ENCODE data around the gene IRAK1.

Gene IRAK1

GRCh38 chrX:153993978-153994377, 25.7 kb downstream of the IRAK1 start:
- TF ChIP-seq CTCF (IDR thresholded peaks at IDR 0.05) = no peak
- DNase-seq = no peak
- H3K36me3 Mint-ChIP-seq (ENCODE audit: low read depth) = no peaks in the 10 kb centered on the region
- H3K4me1 Mint-ChIP-seq = peaks cover 23% of the 10 kb centered on the region
- no peak overlapping the region for H3K27ac Mint-ChIP-seq
- no peak overlapping the region for H3K4me3 Mint-ChIP-seq
- peaks cover 3% of the 10 kb centered on the region for H3K27me3 Mint-ChIP-seq (ENCODE audit: low read depth, poor library complexity)
- peaks cover 72% of the 10 kb centered on the region for H3K9me3 Mint-ChIP-seq

- Mint-ChIP-seq H3K27me3 (ENCODE audit: low read depth, poor library complexity) (peaks cover 3% of the 10 kb centered on the region), H3K4me1 (peaks cover 24% of the 10 kb centered on the region), H3K36me3 (ENCODE audit: low read depth) (no peaks in the 10 kb centered on the region), H3K4me3 (no peak overlapping the region), H3K9me3 (peaks cover 69% of the 10 kb centered on the region), H3K27ac (no peak overlapping the region)
- no peak for TF ChIP-seq CTCF (IDR thresholded peaks at IDR 0.05)
- no peak for DNase-seq
Measured at GRCh38 chrX:153993079-153993478, 26.6 kb downstream of the IRAK1 start.

GRCh38 chrX:153992180-153992579, 27.5 kb downstream of the IRAK1 start:
- no peak overlapping the region for H3K4me3 Mint-ChIP-seq
- DNase-seq = no peak
- H3K36me3 Mint-ChIP-seq (ENCODE audit: low read depth) = no peaks in the 10 kb centered on the region
- H3K4me1 Mint-ChIP-seq = peaks cover 25% of the 10 kb centered on the region
- H3K27ac Mint-ChIP-seq = no peak overlapping the region
- no peak for TF ChIP-seq CTCF (IDR thresholded peaks at IDR 0.05)
- H3K9me3 Mint-ChIP-seq = peaks cover 67% of the 10 kb centered on the region
- H3K27me3 Mint-ChIP-seq (ENCODE audit: low read depth, poor library complexity) = peaks cover 4% of the 10 kb centered on the region

GRCh38 chrX:153991013-153991580, 28.6 kb downstream of the IRAK1 start:
- peaks cover 28% of the 10 kb centered on the region for H3K4me1 Mint-ChIP-seq
- TF ChIP-seq CTCF (IDR thresholded peaks at IDR 0.05) = no peak
- no peaks in the 10 kb centered on the region for H3K36me3 Mint-ChIP-seq (ENCODE audit: low read depth)
- peaks cover 60% of the 10 kb centered on the region for H3K9me3 Mint-ChIP-seq
- H3K27ac Mint-ChIP-seq = no peak overlapping the region
- no peak overlapping the region for H3K4me3 Mint-ChIP-seq
- H3K27me3 Mint-ChIP-seq (ENCODE audit: low read depth, poor library complexity) = peaks cover 5% of the 10 kb centered on the region
- no peak for DNase-seq

GRCh38 chrX:153989973-153990655, 29.6 kb downstream of the IRAK1 start:
- Mint-ChIP-seq H3K36me3 (ENCODE audit: low read depth) (no peaks in the 10 kb centered on the region), H3K9me3 (peaks cover 54% of the 10 kb centered on the region), H3K4me1 (peaks cover 25% of the 10 kb centered on the region), H3K27me3 (ENCODE audit: low read depth, poor library complexity) (peaks cover 5% of the 10 kb centered on the region), H3K27ac (no peak overlapping the region), H3K4me3 (no peak overlapping the region)
- no peak for TF ChIP-seq CTCF (IDR thresholded peaks at IDR 0.05)
- DNase-seq = no peak

- Mint-ChIP-seq H3K4me1 (peaks cover 21% of the 10 kb centered on the region), H3K27ac (no peak overlapping the region), H3K27me3 (ENCODE audit: low read depth, poor library complexity) (peaks cover 5% of the 10 kb centered on the region), H3K4me3 (no peak overlapping the region), H3K9me3 (peaks cover 52% of the 10 kb centered on the region), H3K36me3 (ENCODE audit: low read depth) (no peaks in the 10 kb centered on the region)
- TF ChIP-seq CTCF (IDR thresholded peaks at IDR 0.05) = no peak
- DNase-seq = no peak
Measured at GRCh38 chrX:153988493-153988892, 31.2 kb downstream of the IRAK1 start.

All from nephron progenitor cell (in vitro differentiated cells).